Ovary (tissue), 9 donors: ENCODE measurements around the gene PCTP. TPM values are rescaled to one million over a fixed set of nuclear protein-coding genes. Genes with fewer than 3 reads are reported as not detected.

Experiments used
- DNase-seq, 5 donors: peaks; one replicate each; pipeline ENCODE4 v3.0.0-alpha.2; 2019 to 2020
- H3K27ac ChIP-seq, 2 donors: fragments of 200-600 bp; one replicate each; pipeline versions ENCODE4 v1.5.1 to v1.8.0; 2019 to 2022
- H3K27me3 ChIP-seq: fragments of 200-600 bp; one replicate; pipeline ENCODE4 v1.8.0; 2022
- H3K36me3 ChIP-seq: fragments of 200-600 bp; sonication (generic); one replicate; pipeline ENCODE4 v1.5.1; 2019
- H3K4me1 ChIP-seq: one replicate; pipeline ENCODE4 v1.8.1; 2013; ENCODE audit warnings: mild to moderate bottlenecking, moderate library complexity; ENCODE audit not compliant: insufficient read depth
- H3K4me3 ChIP-seq: fragments of 200-600 bp; sonication (generic); one replicate; pipeline ENCODE4 v1.5.1; 2017
- H3K9me3 ChIP-seq, 2 donors: fragments of 200-600 bp in 1 of 2; sonication (generic) in 1 of 2; one replicate each; pipeline versions ENCODE4 v1.5.1 to v1.8.1; 2013 to 2019; ENCODE audit warnings: mild to moderate bottlenecking in 1 of 2, moderate library complexity in 1 of 2
- EP300 ChIP-seq: sonication (generic); formaldehyde crosslinking; IDR thresholded peaks from one replicate; pipeline ENCODE4 v1.6.1; 2017; ENCODE audit warnings: antibody characterized with exemption
- POLR2A ChIP-seq: fragments of 450-650 bp; IDR thresholded peaks from one replicate; pipeline ENCODE4 v1.6.1; 2017; ENCODE audit warnings: antibody characterized with exemption, mild to moderate bottlenecking, moderate library complexity
- WGBS, 3 donors: extraction: QIAGEN DNeasy Blood & Tissue Kit in 1 of 3; methylation state at CpG; one replicate each; pipeline versions ENCODE4 v1.1.5 to v1.1.7; 2013 to 2017; 5-methylcytosine and 5-hydroxymethylcytosine counted together
- intact Hi-C, 4 donors: fragments of 100-400 bp; cut with DNase I; formaldehyde crosslinking; loops; one replicate each; pipeline versions ENCODE4 v1.11.0 to v1.15.1; 2022 to 2023
- polyA plus RNA-seq, 2 donors: library from polyadenylated mRNA; stranded (reverse); fragments of 200-250 nt in 1 of 2; fragments of 350-450 nt in 1 of 2; fragmentation: Illumina TruSeq in 1 of 2; extraction: RNeasy Lipid Tissue Mini Kit (QIAGEN cat#74804) in 1 of 2; gene quantifications; one replicate each; pipeline ENCODE4 v1.2.3, GENCODE V29; 2013 to 2014
- total RNA-seq, 7 donors: library from RNA; depleted of rRNA in 2 of 7; stranded (reverse); fragments of >200 nt in 2 of 7; fragmentation: NEBNext Ultra II Directional in 3 of 7; extraction: Animal tissue kit (Norgen Biotek cat#: 25700) in 3 of 7; gene quantifications; one replicate each; pipeline versions ENCODE4 v1.1.0 to v1.2.4, GENCODE V29; 2016 to 2023
- TF ChIP-seq, protein P1 (sequence below), 3 donors: fragments of 450-650 bp in 2 of 3; fragments of 200-600 bp in 1 of 3; IDR thresholded peaks; one replicate each; pipeline versions ENCODE4 v1.5.1 to v1.8.0; 2016 to 2022; ENCODE audit warnings: antibody characterized with exemption in 3 of 3, mild to moderate bottlenecking in 1 of 3
- donor health status: DM: no; HTN: no; CAD: no; lungs with moderate emphysema.
- donor health status: DM: no; HTN: no; CAD: no.
- donor health status: Bipolar disorder and iron deficiency.
- donor health status: DM: yes; HTN: yes; CAD: no.
- donor health status: DM: no; HTN: no; CAD: no.
- donor health status: DM: yes; HTN: yes; CAD: no.

PCTP gene
- total and polyA plus RNA-seq, 9 donors, result 7.2 to 18.8 (median 11.8) TPM

GRCh38 chr17:55825213-55825612 is 74.4 kb downstream of the PCTP start:
- WGBS, 3 donors, result 57 to 75% (median 65%) methylated on average over 2 of the region's 2 CpGs
- TF ChIP-seq POLR2A, result no peak
- TF ChIP-seq EP300, result no peak
- TF ChIP-seq, protein P1, sequence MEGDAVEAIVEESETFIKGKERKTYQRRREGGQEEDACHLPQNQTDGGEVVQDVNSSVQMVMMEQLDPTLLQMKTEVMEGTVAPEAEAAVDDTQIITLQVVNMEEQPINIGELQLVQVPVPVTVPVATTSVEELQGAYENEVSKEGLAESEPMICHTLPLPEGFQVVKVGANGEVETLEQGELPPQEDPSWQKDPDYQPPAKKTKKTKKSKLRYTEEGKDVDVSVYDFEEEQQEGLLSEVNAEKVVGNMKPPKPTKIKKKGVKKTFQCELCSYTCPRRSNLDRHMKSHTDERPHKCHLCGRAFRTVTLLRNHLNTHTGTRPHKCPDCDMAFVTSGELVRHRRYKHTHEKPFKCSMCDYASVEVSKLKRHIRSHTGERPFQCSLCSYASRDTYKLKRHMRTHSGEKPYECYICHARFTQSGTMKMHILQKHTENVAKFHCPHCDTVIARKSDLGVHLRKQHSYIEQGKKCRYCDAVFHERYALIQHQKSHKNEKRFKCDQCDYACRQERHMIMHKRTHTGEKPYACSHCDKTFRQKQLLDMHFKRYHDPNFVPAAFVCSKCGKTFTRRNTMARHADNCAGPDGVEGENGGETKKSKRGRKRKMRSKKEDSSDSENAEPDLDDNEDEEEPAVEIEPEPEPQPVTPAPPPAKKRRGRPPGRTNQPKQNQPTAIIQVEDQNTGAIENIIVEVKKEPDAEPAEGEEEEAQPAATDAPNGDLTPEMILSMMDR (IDR thresholded peaks at IDR 0.05), result no peak

More at GRCh38 chr17:55825213-55825612, 74.4 kb downstream of the PCTP start:
- no peak for DNase-seq
- Histone ChIP-seq H3K9me3 (no peaks in the 10 kb centered on the region), H3K36me3 (no peaks in the 10 kb centered on the region), H3K4me1 (no peaks in the 10 kb centered on the region), H3K27ac (no peak overlapping the region), H3K4me3 (no peak overlapping the region), H3K27me3 (no peaks in the 10 kb centered on the region)
- intact Hi-C loops, result loop anchor here in 1 of 4 donors (10.0 kb wide), 1 partner anchor 70 kb away; no protein-coding TSS in a partner anchor

Other genes with a start within 250 kb of the PCTP start
- gene SMIM36, start 239.6 kb upstream of the PCTP start, total RNA-seq, result not detected
- not detected for gene SMIM36, start 239.6 kb upstream of the PCTP start, polyA plus RNA-seq
- 10 to 100 TPM in 6 of 7 donors, 1 to 10 TPM in 1; 9.0 to 88.2 (median 32.1) TPM for gene TMEM100, start 28.2 kb upstream of the PCTP start, total RNA-seq
- 10 to 100 TPM; 15.6 to 17.8 TPM for gene TMEM100, start 28.2 kb upstream of the PCTP start, polyA plus RNA-seq